ENCODE measurements around the gene SUSD1. TPM values are rescaled to one million over a fixed set of nuclear protein-coding genes. Genes with fewer than 3 reads are reported as not detected.

Gene SUSD1
- total and polyA plus RNA-seq, 2 donors (not counting 3 experiments of a cell fraction or from before 2014, with no cell fraction given): 33.1 to 37.8 TPM

DNA sequence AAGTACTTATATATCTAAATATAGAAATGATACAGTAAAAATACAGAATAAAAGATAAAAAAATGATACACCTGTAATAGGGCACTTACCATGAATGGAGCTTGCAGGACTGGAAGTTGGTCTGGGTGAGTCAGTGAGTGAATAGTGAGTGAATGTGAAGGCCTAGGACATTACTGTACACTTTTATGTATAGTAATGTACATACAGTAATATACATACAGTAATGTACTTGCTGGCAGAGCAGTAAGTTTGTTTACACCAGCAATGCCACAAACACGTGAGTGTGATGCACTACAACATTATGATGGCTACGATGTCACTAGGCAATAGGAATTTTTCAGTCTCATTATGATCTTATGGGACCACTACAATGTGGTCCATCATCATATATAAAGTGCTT is 34.2 kb downstream of the SUSD1 start:
- Histone ChIP-seq H3K27me3 (ENCODE audit: control insufficient read depth in 2 of 2, insufficient read depth in 2 of 2, low read length in 2 of 2) (no peaks in the 10 kb centered on the region), H3K4me3 (replicated peaks in 1 of 3; ENCODE audit: insufficient read depth in 1 of 3, low read depth in 1 of 3, low read length in 3 of 3) (no peak overlapping the region), H3K27ac (ENCODE audit: insufficient read depth, low read depth, low read length) (no peak overlapping the region), H2AFZ (ENCODE audit: low read depth, low read length) (no peak overlapping the region), H3K79me2 (ENCODE audit: control insufficient read depth, insufficient read depth, low read length) (no peaks in the 10 kb centered on the region), H3K9ac (replicated peaks; ENCODE audit: extremely low read depth, insufficient read depth, low read length) (no peak overlapping the region), H3K36me3 (ENCODE audit: control insufficient read depth in 2 of 2, extremely low read depth in 1 of 2, insufficient read depth in 2 of 2, low read length in 2 of 2) (peaks cover 0 to 6% of the 10 kb centered on the region in 2 experiments), H3K4me1 (ENCODE audit: control insufficient read depth, extremely low read depth, insufficient read depth, low read length) (no peaks in the 10 kb centered on the region), H3K9me3 (replicated peaks; ENCODE audit: control insufficient read depth, insufficient read depth, low read length) (no peaks in the 10 kb centered on the region), H3K4me2 (ENCODE audit: insufficient read depth, low read length) (no peak overlapping the region), H4K20me1 (replicated peaks; ENCODE audit: control insufficient read depth, extremely low read depth, insufficient read depth, low read length) (no peaks in the 10 kb centered on the region), H3K9me1 (replicated peaks; ENCODE audit: control insufficient read depth, extremely low read depth, insufficient read depth, low read length) (no peaks in the 10 kb centered on the region)
- no TSS peak for BruUV-seq (replicated peaks)
- dilution Hi-C loops (cut with MboI; ENCODE audit: extremely low pct_ligation_motif_present, low sequenced_read_pairs) (no loop called here), intact Hi-C loops (cut with micrococcal nuclease) (no loop called here)
- no peak for FAIRE-seq
- ChIA-PET CTCF (no interaction called here), POLR2A (no interaction called here)
- no peak for TF ChIP-seq GATA2 (IDR thresholded peaks at IDR 0.05; ENCODE audit: insufficient read depth, insufficient read length, low read depth, low read length)
- TF ChIP-seq MYC (IDR thresholded peaks at IDR 0.05; ENCODE audit: low read depth, low read length): no peak
- TF ChIP-seq, protein P1, sequence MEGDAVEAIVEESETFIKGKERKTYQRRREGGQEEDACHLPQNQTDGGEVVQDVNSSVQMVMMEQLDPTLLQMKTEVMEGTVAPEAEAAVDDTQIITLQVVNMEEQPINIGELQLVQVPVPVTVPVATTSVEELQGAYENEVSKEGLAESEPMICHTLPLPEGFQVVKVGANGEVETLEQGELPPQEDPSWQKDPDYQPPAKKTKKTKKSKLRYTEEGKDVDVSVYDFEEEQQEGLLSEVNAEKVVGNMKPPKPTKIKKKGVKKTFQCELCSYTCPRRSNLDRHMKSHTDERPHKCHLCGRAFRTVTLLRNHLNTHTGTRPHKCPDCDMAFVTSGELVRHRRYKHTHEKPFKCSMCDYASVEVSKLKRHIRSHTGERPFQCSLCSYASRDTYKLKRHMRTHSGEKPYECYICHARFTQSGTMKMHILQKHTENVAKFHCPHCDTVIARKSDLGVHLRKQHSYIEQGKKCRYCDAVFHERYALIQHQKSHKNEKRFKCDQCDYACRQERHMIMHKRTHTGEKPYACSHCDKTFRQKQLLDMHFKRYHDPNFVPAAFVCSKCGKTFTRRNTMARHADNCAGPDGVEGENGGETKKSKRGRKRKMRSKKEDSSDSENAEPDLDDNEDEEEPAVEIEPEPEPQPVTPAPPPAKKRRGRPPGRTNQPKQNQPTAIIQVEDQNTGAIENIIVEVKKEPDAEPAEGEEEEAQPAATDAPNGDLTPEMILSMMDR (IDR thresholded peaks at IDR 0.05; ENCODE audit: extremely low read depth in 1 of 2, insufficient read depth in 1 of 2, low read depth in 1 of 2, low read length in 2 of 2): no peak
- no peak for TF ChIP-seq POLR2A (IDR thresholded peaks at IDR 0.05; ENCODE audit: low read depth, low read length)
- no peak for TF ChIP-seq FOS (IDR thresholded peaks at IDR 0.05; ENCODE audit: borderline replicate concordance, insufficient read depth, low read length)
- TF ChIP-seq, protein P2, sequence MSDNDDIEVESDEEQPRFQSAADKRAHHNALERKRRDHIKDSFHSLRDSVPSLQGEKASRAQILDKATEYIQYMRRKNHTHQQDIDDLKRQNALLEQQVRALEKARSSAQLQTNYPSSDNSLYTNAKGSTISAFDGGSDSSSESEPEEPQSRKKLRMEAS (IDR thresholded peaks at IDR 0.05; ENCODE audit: insufficient read depth, insufficient read length): no peak
- TF ChIP-seq EZH2 (IDR thresholded peaks at IDR 0.05; ENCODE audit: borderline replicate concordance, low read depth, low read length, severe bottlenecking): no peak
- no peak for TF ChIP-seq POLR2AphosphoS5 (IDR thresholded peaks at IDR 0.05; ENCODE audit: insufficient read depth, low read depth, low read length)
- TF ChIP-seq JUN (IDR thresholded peaks at IDR 0.05; ENCODE audit: borderline replicate concordance, insufficient read depth, insufficient read length, low read depth): no peak
- no peak for DNase-seq (ENCODE audit: low read depth, low spot score)

Measured in endothelial cell of umbilical vein (primary cell).